ENCODE results near the gene ZNF267. TPM values are rescaled to one million over a fixed set of nuclear protein-coding genes. Genes with fewer than 3 reads are reported as not detected.

ZNF267 gene
- total and polyA plus RNA-seq, 9 donors: 6.0 to 16.3 (median 13.2) TPM

GRCh38 chr16:31876951-31877828 lies 3.6 kb downstream of the ZNF267 start:
- H3K4me3 ChIP-seq: no peak overlapping the region
- H3K4me1 ChIP-seq (ENCODE audit: insufficient read depth): peaks cover 4% of the 10 kb centered on the region
- DNase-seq: no peak
- H3K27me3 ChIP-seq: no peaks in the 10 kb centered on the region
- TF ChIP-seq CTCF (IDR thresholded peaks at IDR 0.05) (no peak), POLR2A (IDR thresholded peaks at IDR 0.05) (no peak), EP300 (IDR thresholded peaks at IDR 0.05) (no peak)
- H3K9me3 ChIP-seq: no peaks in the 10 kb centered on the region
- intact Hi-C loops (cut with DNase I): loop anchor here in 3 of 4 donors (10.0 kb wide), 3 partner anchors 422 to 892 kb away; partner anchors contain the start of genes HSD3B7 (in 2 of the 3) and ARMC5 (in 1 of the 3)
- no peak overlapping the region for H3K27ac ChIP-seq
- 48 to 56% (median 56%) methylated on average over 5 of the region's 5 CpGs for WGBS, 3 donors
- no peaks in the 10 kb centered on the region for H3K36me3 ChIP-seq

- Histone ChIP-seq H3K4me1 (ENCODE audit: insufficient read depth) (peaks cover 4% of the 10 kb centered on the region), H3K36me3 (no peaks in the 10 kb centered on the region), H3K27ac (no peak overlapping the region), H3K9me3 (no peaks in the 10 kb centered on the region), H3K4me3 (no peak overlapping the region), H3K27me3 (no peaks in the 10 kb centered on the region)
- WGBS, 3 donors: 91% methylated on average over 9 of the region's 9 CpGs
- TF ChIP-seq EP300 (IDR thresholded peaks at IDR 0.05): no peak
- TF ChIP-seq POLR2A (IDR thresholded peaks at IDR 0.05): no peak
- TF ChIP-seq CTCF (IDR thresholded peaks at IDR 0.05): no peak
- no peak for DNase-seq
- intact Hi-C loops (cut with DNase I): loop anchor here in 3 of 4 donors (10.0 kb wide), 3 partner anchors 423 to 893 kb away; partner anchors contain the start of genes HSD3B7 (in 2 of the 3) and ARMC5 (in 1 of the 3)
Observed at GRCh38 chr16:31877876-31878642, 4.5 kb downstream of the ZNF267 start.

- no peak overlapping the region for H3K4me3 ChIP-seq
- peaks cover 4% of the 10 kb centered on the region for H3K4me1 ChIP-seq (ENCODE audit: insufficient read depth)
- no peak for TF ChIP-seq POLR2A (IDR thresholded peaks at IDR 0.05)
- TF ChIP-seq EP300 (IDR thresholded peaks at IDR 0.05): no peak
- no peak for TF ChIP-seq CTCF (IDR thresholded peaks at IDR 0.05)
- no peaks in the 10 kb centered on the region for H3K27me3 ChIP-seq
- no peaks in the 10 kb centered on the region for H3K36me3 ChIP-seq
- intact Hi-C loops (cut with DNase I): loop anchor here in 3 of 4 donors (10.0 kb wide), 3 partner anchors 425 to 895 kb away; partner anchors contain the start of genes HSD3B7 (in 2 of the 3) and ARMC5 (in 1 of the 3)
- no peaks in the 10 kb centered on the region for H3K9me3 ChIP-seq
- DNase-seq: no peak
- H3K27ac ChIP-seq: no peak overlapping the region
- WGBS, 3 donors: 18 to 39% (median 36%) methylated on average over 1 of the region's 1 CpG
Observed at GRCh38 chr16:31879937-31880321, 6.3 kb downstream of the ZNF267 start.

- Histone ChIP-seq H3K27me3 (no peaks in the 10 kb centered on the region), H3K27ac (no peak overlapping the region), H3K9me3 (no peaks in the 10 kb centered on the region), H3K4me1 (ENCODE audit: insufficient read depth) (peaks cover 4% of the 10 kb centered on the region), H3K4me3 (no peak overlapping the region), H3K36me3 (no peaks in the 10 kb centered on the region)
- DNase-seq: no peak
- intact Hi-C loops (cut with DNase I): no loop called here
- no peak for TF ChIP-seq CTCF (IDR thresholded peaks at IDR 0.05)
- no peak for TF ChIP-seq EP300 (IDR thresholded peaks at IDR 0.05)
- no peak for TF ChIP-seq POLR2A (IDR thresholded peaks at IDR 0.05)
- 20 to 29% (median 23%) methylated on average over 3 of the region's 3 CpGs for WGBS, 3 donors
Observed at GRCh38 chr16:31880322-31880979, 6.8 kb downstream of the ZNF267 start.

Data from ovary (tissue), 9 donors.